HEK293 (cell line): Measurements from ENCODE around the gene NAV1.

Experiments
- CTCF ChIA-PET: fragments of 350-600 bp; formaldehyde crosslinking; extraction: SDS; loops from one replicate; lab custom pipeline; 2021; ENCODE audit warnings: antibody characterized with exemption; lab: Yijun Ruan, JAX
- POLR2A ChIA-PET: fragments of 300-600 bp; formaldehyde crosslinking; extraction: SDS; loops from one replicate; lab custom pipeline; 2020; ENCODE audit warnings: antibody characterized with exemption, inconsistent platforms; lab: Yijun Ruan, JAX
- H3K27ac ChIP-seq: fragments of 200-500 bp; sonication (Bioruptor generic); 2 replicates; pipeline ENCODE4 v1.5.1; 2014; ENCODE audit warnings: low read depth, low read length, control low read depth, inconsistent platforms; ENCODE audit errors: extremely low read depth
- H3K36me3 ChIP-seq, 2 experiments: fragments of 200-500 bp in 1 of 2; sonication (Bioruptor generic) in 1 of 2; 1 replicate in 1 of 2; 2 replicates in 1 of 2; pipeline ENCODE4 v1.5.1; 2014 to 2017; ENCODE audit warnings: inconsistent platforms in 2 of 2, low read length in 2 of 2; ENCODE audit not compliant: control insufficient read depth in 2 of 2, insufficient read depth in 1 of 2
- H3K4me1 ChIP-seq: fragments of 200-500 bp; sonication (Bioruptor generic); 2 replicates; pipeline ENCODE4 v1.5.1; 2014; ENCODE audit warnings: mild to moderate bottlenecking, low read length, inconsistent platforms; ENCODE audit not compliant: control insufficient read depth, insufficient read depth
- H3K4me3 ChIP-seq: 2 replicates; pipeline ENCODE4 v1.5.1; 2011; ENCODE audit warnings: low read depth, mild to moderate bottlenecking, control low read depth, low read length, moderate library complexity
- H3K9me3 ChIP-seq: fragments of 200-500 bp; sonication (Bioruptor generic); 2 replicates; pipeline ENCODE4 v1.5.1; 2014; ENCODE audit warnings: low read depth, low read length, inconsistent platforms; ENCODE audit not compliant: control insufficient read depth, insufficient read depth
- KLF9 ChIP-seq: fragments of 450-650 bp; formaldehyde crosslinking; IDR thresholded peaks from 2 replicates; pipeline ENCODE4 v1.5.1; 2016; ENCODE audit warnings: missing biosample characterization, missing genetic modification characterization, low read depth
- YY1 ChIP-seq: fragments of 450-650 bp; formaldehyde crosslinking; IDR thresholded peaks from 2 replicates; pipeline ENCODE4 v1.5.1; 2018; ENCODE audit warnings: missing biosample characterization, missing genetic modification characterization
- YY2 ChIP-seq: fragments of 450-650 bp; formaldehyde crosslinking; IDR thresholded peaks from 2 replicates; pipeline ENCODE4 v1.5.1; 2016; ENCODE audit warnings: missing biosample characterization, missing genetic modification characterization
- ZIC2 ChIP-seq: fragments of 450-650 bp; formaldehyde crosslinking; IDR thresholded peaks from 2 replicates; pipeline ENCODE4 v1.5.1; 2016; ENCODE audit warnings: missing biosample characterization, missing genetic modification characterization
- ZNF239 ChIP-seq: fragments of 450-650 bp; formaldehyde crosslinking; IDR thresholded peaks from 2 replicates; pipeline ENCODE4 v1.5.1; 2016; ENCODE audit warnings: missing biosample characterization, missing genetic modification characterization
- ZNF266 ChIP-seq: fragments of 450-650 bp; formaldehyde crosslinking; IDR thresholded peaks from 2 replicates; pipeline ENCODE4 v1.5.1; 2016; ENCODE audit warnings: missing biosample characterization, missing genetic modification characterization, low read depth
- ZNF366 ChIP-seq: fragments of 450-650 bp; formaldehyde crosslinking; conservative IDR thresholded peaks from 2 replicates; pipeline ENCODE4 v1.5.1; 2016; ENCODE audit warnings: missing biosample characterization, missing genetic modification characterization
- ZNF394 ChIP-seq: fragments of 450-650 bp; formaldehyde crosslinking; IDR thresholded peaks from 2 replicates; pipeline ENCODE4 v1.5.1; 2016; ENCODE audit warnings: missing biosample characterization, missing genetic modification characterization, mild to moderate bottlenecking, moderate library complexity, borderline replicate concordance
- ZNF514 ChIP-seq: fragments of 450-650 bp; formaldehyde crosslinking; IDR thresholded peaks from 2 replicates; pipeline ENCODE4 v1.5.1; 2016; ENCODE audit warnings: missing biosample characterization, missing genetic modification characterization
- ZNF664 ChIP-seq: fragments of 450-650 bp; formaldehyde crosslinking; IDR thresholded peaks from 2 replicates; pipeline ENCODE4 v1.5.1; 2016; ENCODE audit warnings: missing biosample characterization, missing genetic modification characterization
- TF ChIP-seq, protein P1 (sequence below): fragments of 450-650 bp; formaldehyde crosslinking; IDR thresholded peaks from 2 replicates; pipeline ENCODE4 v1.5.1; 2016; ENCODE audit warnings: missing biosample characterization, missing genetic modification characterization
- TF ChIP-seq, protein P2 (sequence below): fragments of 450-650 bp; formaldehyde crosslinking; IDR thresholded peaks from 2 replicates; pipeline ENCODE4 v1.5.1; 2016; ENCODE audit warnings: missing biosample characterization, missing genetic modification characterization, low read depth
- TF ChIP-seq, protein P3 (sequence below): fragments of 450-650 bp; formaldehyde crosslinking; IDR thresholded peaks from 2 replicates; pipeline ENCODE4 v1.5.1; 2016; ENCODE audit warnings: missing biosample characterization, missing genetic modification characterization, low read depth

The NAV1 gene

DNA sequence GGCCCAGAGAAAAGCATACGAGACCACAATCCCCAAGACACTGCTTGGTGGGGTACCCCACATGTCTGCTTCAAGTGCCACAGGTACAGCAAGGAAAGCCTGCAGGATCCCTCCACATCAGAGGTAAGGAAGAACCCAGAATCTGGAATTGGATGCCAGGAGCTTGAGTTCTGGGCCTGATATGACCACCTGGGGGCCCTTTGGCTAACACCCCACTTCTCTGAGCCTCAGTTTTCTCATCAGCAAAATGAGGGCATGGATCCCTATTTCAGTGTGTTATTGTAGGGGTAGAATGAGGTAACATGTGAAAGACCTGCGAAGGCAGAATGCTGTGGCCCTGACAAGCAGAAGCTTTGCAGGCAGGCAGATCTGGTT lies 24.5 kb downstream of the NAV1 start (continued):
- TF ChIP-seq, protein P1, sequence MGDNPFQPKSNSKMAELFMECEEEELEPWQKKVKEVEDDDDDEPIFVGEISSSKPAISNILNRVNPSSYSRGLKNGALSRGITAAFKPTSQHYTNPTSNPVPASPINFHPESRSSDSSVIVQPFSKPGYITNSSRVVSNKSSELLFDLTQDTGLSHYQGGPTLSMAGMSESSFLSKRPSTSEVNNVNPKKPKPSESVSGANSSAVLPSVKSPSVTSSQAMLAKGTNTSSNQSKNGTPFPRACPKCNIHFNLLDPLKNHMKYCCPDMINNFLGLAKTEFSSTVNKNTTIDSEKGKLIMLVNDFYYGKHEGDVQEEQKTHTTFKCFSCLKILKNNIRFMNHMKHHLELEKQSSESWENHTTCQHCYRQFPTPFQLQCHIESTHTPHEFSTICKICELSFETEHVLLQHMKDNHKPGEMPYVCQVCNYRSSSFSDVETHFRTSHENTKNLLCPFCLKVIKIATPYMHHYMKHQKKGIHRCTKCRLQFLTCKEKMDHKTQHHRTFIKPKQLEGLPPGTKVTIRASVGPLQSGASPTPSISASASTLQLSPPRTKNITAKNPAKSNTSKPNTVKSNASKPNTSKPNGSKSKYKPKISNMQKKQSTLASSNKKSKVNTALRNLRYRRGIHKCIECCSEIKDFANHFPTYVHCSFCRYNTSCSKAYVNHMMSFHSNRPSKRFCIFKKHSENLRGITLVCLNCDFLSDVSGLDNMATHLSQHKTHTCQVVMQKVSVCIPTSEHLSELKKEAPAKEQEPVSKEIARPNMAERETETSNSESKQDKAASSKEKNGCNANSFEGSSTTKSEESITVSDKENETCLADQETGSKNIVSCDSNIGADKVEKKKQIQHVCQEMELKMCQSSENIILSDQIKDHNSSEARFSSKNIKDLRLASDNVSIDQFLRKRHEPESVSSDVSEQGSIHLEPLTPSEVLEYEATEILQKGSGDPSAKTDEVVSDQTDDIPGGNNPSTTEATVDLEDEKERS = no peak
- no peak for TF ChIP-seq ZNF394 (tag by site-specific recombination)
- TF ChIP-seq, protein P2, sequence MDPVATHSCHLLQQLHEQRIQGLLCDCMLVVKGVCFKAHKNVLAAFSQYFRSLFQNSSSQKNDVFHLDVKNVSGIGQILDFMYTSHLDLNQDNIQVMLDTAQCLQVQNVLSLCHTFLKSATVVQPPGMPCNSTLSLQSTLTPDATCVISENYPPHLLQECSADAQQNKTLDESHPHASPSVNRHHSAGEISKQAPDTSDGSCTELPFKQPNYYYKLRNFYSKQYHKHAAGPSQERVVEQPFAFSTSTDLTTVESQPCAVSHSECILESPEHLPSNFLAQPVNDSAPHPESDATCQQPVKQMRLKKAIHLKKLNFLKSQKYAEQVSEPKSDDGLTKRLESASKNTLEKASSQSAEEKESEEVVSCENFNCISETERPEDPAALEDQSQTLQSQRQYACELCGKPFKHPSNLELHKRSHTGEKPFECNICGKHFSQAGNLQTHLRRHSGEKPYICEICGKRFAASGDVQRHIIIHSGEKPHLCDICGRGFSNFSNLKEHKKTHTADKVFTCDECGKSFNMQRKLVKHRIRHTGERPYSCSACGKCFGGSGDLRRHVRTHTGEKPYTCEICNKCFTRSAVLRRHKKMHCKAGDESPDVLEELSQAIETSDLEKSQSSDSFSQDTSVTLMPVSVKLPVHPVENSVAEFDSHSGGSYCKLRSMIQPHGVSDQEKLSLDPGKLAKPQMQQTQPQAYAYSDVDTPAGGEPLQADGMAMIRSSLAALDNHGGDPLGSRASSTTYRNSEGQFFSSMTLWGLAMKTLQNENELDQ (tag by site-specific recombination) = no peak
- no peak for TF ChIP-seq ZNF514 (tag by site-specific recombination)
- no peak for TF ChIP-seq YY2 (tag by site-specific recombination)
- TF ChIP-seq YY1 (tag by site-specific recombination) = no peak
- TF ChIP-seq KLF9 (tag by site-specific recombination) = no peak
- TF ChIP-seq ZNF239 (tag by site-specific recombination) = no peak

DNA sequence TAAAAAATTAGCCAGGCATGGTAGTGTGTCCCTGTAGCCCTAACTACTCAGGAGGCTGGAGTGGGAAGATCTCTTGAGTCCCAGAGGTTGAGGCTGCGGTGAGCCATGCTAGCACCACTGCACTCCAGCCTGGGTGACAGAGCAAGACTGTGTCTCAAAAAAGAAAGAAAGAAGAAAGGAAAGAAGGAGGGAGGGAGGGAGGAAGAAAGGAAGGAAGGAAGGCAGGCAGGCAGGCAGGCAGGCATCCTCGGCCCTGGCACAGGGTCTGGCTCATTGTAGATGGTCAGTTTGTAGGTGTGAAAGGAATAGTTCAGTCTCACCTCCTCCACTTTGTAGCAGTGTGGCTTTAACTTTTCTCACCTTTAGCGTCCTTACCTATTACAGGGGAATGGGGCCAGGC lies 25.0 kb downstream of the NAV1 start:
- no peaks in the 10 kb centered on the region for H3K9me3 ChIP-seq
- no peak overlapping the region for H3K4me3 ChIP-seq
- no peaks in the 10 kb centered on the region for H3K36me3 ChIP-seq
- H3K27ac ChIP-seq = no peak overlapping the region
- POLR2A ChIA-PET = no interaction called here
- TF ChIP-seq ZNF366 (tag by site-specific recombination) = 0 out of 2 replicates have a peak, but pooled peaks have one; percentile 39
- TF ChIP-seq ZNF266 = no peak
- CTCF ChIA-PET = interaction anchor here (0.6 to 10.8 kb wide), 5 partner anchors 129 to 517 kb away, joined by 4 to 247 read pairs (median 7); no protein-coding TSS in a partner anchor
- no peaks in the 10 kb centered on the region for H3K4me1 ChIP-seq

DNA sequence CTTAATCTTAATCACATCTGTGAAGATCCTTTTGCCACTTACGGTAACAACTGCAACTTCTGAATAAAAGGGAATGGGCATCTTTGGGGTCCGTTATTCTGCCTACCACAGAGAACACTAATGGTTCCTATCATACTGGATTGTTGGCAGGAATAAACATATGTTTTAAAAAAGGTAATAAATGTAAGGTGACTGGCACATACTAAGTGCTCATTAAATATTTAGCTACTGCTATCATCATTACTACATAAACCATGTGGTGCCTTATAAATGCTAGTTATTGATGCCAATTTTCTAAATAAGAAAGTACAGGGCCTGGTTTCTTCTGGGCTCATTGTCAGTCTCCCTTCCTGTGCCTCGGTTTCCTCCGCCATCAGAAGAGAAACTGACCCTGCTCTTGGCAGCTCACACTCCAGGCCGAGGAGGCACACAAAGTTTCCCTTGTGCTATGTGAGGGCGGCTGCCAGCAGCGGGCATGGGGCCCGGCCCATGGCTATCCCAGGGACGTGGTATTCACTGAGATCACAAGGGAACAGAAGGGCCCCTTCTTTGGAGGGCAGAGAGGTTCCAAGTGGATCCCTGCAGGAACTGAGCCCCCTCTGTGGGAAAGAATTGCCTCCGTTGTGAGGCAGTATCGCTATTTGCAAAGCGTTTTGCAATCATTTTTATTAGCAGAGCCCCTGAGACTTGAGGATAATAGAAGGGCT lies 26.2 kb downstream of the NAV1 start:
- Histone ChIP-seq H3K4me3 (no peak overlapping the region), H3K4me1 (no peaks in the 10 kb centered on the region), H3K27ac (no peak overlapping the region), H3K36me3 (no peaks in the 10 kb centered on the region), H3K9me3 (no peaks in the 10 kb centered on the region)
- TF ChIP-seq YY2 (tag by site-specific recombination) (no peak), ZNF664 (peak; percentile 65; the same call in 1 of the 2 replicates), ZIC2 (tag by site-specific recombination) (0 out of 2 replicates have a peak, but pooled peaks have one; percentile 7)
- TF ChIP-seq, protein P3, sequence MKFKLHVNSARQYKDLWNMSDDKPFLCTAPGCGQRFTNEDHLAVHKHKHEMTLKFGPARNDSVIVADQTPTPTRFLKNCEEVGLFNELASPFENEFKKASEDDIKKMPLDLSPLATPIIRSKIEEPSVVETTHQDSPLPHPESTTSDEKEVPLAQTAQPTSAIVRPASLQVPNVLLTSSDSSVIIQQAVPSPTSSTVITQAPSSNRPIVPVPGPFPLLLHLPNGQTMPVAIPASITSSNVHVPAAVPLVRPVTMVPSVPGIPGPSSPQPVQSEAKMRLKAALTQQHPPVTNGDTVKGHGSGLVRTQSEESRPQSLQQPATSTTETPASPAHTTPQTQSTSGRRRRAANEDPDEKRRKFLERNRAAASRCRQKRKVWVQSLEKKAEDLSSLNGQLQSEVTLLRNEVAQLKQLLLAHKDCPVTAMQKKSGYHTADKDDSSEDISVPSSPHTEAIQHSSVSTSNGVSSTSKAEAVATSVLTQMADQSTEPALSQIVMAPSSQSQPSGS = no peak
- POLR2A ChIA-PET = no interaction called here
- CTCF ChIA-PET = interaction anchor here (0.5 to 10.8 kb wide), 5 partner anchors 10 to 1024 kb away, joined by 3 to 247 read pairs (median 4); no protein-coding TSS in a partner anchor
